Hippocampal formation (tissue), 2 donors: ENCODE data around the gene DNAH14.
"Not testable (repeated sequence)": the region's sequence is repeated elsewhere in the genome, so short reads cannot be mapped to it uniquely, and the experiment has no call there.

ENCODE experiments used
- DNase-seq, 2 donors: peaks; one replicate each; lab custom pipeline; 2025; lab: John Stamatoyannopoulos, UW

DNAH14 gene

DNA sequence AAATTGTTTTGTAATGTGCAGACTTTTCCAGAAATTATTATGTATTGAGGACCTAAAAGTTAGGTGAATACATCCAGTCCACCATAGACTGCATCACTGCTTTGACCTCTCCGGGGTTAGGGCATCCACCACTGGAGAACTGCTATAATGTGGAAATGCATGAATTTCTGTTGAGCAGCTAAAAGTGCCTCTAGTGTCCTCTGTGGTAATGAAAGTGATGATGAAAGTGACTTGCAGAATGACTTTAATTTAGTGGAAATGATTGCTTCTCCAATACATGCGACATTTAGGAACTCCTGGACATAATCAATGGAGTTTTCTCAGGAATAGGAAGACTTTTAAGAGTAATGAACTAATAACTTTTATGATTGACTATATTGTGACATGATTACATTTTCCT lies 327.6 kb downstream of the DNAH14 start:
- no peak for DNase-seq

DNA sequence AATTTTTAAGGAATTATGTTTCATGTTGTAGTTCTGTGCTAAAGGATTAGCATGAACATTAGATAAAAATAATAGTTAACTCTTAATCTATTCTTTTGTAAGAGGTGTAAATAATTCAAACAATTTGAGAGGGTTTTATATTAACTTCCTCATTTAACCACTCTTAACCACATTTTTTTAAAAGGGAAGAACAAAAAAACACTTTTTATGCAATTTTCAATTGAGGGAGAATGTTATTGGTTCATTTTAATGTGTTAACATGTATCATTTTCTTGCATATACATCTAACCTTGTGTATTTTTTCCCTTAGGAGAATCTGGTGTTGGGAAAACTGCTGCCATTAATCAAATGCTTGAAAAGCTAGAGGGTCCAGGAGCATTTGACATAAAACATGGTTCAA lies 329.3 kb downstream of the DNAH14 start:
- no peak for DNase-seq

DNA sequence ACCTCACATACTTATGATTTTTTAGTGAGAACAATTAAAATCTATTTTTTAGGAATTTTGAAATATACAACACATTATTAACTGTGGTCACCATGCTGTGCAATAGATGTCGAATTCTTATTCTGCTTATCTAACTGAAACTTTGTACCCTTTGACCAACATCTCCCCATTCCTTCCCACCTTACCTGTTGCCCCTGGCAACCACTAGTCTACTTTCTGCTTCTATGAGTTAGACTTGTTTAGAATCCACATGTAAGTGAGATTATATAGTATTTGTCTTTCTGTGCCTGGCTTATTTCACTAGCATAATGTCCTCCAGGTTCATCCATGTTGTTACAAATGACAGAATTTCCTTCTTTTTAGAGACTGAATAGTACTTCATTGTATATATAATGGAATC lies 330.1 kb downstream of the DNAH14 start:
- no peak for DNase-seq

DNA sequence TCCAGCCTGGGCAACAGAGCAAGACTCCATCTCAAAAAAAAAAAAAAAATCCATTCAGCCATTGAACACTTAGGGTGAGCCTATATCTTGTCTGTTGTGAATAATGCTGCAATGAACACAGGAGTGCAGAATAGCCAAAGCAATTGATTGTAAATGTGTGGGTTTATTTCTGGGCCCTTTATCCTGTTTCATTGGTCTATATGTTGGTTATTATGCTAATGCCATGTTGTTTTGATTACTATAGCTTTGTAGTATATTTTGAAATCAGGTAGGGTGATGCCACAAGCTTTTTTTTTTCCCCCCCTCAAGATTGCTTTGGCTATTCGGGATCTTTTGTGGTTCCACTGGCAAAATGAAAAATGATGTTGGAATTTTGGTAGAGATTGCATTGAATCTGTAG lies 330.8 kb downstream of the DNAH14 start:
- DNase-seq: no peak

DNA sequence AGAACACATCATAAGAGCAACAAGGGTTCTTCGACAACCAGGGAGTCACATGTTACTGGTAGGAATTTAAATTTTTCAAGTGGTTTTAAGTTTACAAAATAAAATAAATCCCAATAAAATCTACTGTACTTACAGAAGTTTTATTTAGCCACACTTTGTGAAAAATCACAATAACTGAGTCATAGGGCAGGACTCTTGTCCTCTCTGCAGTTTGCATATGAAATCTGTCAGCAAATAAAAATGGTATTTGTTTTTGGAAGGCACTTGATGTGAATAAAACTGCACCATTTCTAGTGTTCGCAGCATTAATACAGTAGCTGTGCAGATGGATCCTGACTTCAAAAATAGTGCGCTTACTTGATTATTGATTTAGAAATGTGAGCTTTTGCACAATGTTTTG lies 348.0 kb downstream of the DNAH14 start:
- no peak for DNase-seq

DNA sequence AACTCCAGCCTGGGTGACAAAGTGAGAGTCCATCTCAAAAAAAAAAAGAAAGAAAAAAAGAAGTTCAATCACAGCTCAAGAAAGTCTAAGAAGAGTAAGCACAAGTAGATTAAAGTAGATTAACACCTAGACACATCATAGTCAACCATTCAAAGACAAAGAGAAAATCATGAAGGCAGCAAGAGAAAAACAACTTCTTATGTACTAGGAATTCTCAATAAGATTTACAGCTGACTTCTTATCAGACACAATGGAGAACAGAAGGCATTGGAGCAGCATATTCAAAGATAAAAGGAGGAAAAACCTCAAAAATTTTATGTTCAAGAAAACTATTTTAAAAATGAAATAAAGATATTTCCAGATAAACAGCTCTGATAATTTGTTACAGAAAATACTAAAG lies 351.1 kb downstream of the DNAH14 start:
- DNase-seq: no peak

DNA sequence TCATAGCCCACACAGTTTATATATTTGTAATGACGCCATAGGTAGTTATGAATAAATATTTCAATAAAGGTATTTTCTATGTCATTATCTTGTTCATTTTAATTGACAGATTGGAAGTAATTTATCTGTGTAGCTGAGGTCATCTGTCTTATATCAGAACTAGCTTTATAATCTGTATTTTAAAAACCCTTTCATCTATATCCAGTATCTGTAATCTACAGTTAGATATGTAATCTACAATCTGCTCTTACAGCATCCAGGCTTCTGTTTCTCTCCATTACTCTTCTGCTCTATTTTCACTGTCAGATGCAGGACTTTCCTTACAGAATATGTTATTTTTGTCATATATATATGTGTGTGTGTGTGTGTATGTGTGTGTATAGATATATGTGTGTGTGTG lies 360.8 kb downstream of the DNAH14 start:
- no peak for DNase-seq

DNA sequence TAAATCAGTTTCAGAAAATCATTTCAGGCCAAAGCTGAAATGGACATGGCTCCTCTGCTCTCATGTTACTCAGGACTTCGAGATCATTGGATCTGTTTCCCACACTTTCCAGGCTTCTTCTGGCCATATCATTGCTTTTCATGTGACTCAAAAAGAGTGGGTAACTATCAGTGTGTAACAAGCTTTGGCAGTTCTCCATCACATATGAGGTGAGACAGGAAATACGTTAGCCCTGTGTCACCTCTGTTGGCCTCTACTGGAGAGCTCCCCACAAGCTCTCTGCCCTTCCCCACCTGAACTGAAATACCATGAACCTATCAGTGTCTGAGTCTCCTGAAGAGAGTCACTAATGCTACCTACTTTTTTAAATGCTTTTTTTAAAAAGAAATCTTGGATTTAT lies 370.1 kb downstream of the DNAH14 start:
- DNase-seq: no peak

DNA sequence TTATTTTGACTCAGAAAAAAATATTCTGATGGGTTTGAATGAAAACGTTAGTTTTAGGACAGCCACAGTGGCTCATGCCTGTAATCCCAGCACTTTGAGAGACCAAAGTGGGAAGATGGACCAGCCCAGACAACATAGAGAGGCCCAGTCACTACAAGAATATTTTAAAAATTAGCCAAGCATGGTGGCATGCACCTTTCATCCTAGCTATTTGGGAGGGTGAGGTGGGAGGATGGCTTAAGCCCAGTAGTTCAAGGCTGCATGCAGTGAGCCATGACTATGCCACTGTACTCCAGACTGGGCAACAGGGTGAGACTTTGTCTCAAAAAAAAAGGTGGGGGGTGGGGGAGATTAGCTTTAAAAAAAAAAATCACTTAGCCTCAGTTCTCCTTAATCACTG lies 370.9 kb downstream of the DNAH14 start:
- DNase-seq: no peak

DNA sequence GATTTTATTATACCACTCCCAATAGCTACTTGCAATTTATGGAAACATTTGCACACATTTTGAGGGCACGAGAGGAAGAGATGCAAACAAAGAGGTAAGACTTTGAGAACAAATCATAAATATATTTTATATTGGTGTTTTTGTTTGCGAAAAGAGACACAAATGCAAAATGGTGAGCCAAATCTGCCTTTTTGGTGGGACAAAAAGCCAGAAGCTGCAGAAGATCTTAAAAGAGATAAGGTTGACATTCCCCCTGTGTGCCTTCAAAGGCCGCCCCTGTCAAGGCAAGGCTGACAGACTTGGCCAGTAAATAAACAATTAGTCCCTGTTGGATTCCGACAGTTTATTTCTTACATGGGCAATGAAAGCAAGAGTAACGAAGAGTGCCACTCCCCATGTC lies 375.5 kb downstream of the DNAH14 start:
- no peak for DNase-seq

DNA sequence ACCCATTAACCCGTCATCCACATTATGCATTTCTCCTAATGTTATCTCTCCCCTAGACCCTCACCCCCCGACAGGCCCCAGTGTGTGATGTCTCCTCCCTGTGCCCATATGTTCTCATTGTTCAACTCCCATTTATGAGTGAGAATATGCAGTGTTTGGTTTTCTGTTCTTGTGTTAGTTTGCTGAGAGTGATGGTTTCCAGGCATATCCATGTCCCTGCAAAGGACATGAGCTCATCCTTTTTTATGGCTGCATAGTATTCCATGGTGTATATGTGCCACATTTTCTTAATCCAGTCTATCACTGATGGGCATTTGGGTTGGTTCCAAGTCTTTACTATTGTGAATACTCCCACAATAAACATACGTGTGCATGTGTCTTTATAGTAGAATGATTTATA lies 381.1 kb downstream of the DNAH14 start:
- DNase-seq: not testable (repeated sequence)

DNA sequence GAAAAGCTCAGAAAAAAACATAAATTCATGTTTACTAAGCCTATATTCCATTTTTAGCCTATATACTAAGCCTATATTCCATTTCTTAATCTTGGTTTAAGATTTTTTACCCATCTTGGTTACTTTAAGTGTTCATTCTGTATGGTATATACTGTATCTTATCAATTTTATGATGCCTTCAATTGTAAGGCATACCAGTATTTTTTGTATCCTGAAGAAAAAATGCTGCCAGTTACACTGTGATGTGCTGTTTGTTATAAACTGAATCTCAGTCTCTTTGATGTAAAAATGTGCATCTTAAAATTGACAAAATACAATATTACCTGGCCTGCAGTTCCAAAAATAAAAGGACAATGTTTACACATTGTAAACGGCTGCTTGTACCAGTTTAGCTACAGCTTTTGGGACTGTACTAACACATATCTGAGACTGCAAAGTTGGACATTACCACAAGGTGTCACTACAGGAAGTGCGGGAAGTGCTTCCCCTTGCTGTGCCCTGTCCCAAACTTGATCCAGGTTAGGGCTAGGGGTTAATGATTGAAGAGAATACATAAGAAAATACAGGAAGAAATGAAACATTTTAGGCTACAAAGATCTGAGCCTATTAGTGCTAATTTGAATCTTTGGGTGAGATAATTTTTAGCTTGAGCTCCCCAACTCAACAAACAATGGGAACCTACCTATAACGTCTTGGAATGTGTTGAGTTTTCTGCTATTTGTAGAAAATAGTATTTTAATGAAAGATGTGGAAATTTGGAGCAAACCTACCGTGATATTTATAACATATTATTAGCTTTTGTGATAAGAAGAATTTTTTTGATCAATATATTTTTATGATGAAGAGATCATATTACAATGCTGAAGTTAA lies 389.5 kb downstream of the DNAH14 start:
- DNase-seq: peak in 1 of 2 donors; percentile 0

DNA sequence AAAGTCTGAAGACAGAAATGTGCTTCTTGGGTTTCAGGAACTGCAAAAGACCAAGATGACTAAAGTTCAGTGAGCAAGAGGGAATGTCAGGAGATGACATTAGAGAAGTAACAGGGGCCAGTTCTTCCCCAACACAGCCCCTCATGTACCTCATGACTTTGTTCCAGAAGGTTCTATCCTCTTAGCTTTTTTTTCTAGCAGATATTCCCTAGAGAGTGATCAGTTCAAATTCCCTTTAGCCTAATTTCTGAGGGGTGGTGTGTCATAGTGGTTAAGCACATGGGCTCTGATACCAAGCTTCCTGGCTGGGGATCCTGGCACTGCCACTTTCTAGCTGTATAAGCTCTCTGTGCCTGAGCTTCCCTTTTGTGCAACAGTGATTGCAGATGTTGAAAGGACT lies 390.4 kb downstream of the DNAH14 start:
- DNase-seq: no peak

DNA sequence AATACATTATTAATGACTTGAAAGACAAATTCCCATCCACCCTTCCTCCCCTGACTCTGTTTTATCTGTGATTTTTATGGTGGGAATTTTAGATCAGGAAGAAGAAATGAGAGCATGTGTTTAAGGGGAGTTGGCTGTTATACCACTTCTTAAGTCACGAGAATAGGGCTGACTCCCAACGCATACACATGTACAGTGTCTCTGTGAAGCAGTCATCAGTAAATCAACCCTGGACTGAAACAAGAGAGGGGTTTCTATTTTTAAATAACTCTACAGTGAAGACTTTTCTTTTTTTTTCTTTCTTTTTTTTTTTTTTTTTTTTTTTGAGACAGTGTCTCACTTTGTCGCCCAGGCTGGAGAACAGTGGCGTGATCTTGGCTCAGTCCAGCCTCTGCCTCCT lies 392.3 kb downstream of the DNAH14 start:
- no peak for DNase-seq

DNA sequence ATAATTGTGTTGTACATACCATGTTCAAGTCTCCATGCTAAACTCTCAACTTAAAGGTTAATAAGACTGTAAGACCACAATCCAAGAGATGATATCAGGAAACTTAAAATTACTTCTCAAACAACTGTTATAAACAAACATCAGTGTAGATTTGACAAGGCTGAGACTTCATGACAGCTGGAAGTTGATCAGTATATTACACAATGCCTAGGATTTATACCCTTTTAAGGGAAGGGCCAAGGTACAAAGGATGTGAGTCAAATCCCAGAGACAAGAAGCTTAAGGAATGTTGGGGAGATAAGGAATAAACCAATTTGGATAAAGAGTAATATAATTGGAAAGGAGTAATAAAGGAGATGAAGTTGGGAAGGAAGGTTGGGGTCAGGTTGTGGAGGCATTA lies 399.6 kb downstream of the DNAH14 start:
- DNase-seq: no peak

DNA sequence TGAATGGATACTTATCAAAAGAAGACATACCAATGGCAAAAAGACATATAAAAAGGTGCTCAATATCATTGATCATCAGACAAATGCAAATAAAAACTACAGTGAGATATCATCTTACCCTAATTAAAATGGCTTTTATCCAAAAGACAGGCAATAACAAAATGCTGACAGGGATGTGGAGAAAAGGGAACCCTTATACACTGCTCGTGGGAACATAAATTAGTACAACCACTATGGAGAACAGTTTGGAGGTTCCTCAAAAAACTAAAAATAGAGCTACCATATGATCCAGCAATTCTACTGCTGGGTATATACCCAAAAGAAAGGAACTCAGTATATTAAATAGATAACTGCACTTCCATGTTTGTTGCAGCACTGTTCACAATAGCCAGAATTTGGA lies 400.5 kb downstream of the DNAH14 start:
- DNase-seq: not testable (repeated sequence)

DNA sequence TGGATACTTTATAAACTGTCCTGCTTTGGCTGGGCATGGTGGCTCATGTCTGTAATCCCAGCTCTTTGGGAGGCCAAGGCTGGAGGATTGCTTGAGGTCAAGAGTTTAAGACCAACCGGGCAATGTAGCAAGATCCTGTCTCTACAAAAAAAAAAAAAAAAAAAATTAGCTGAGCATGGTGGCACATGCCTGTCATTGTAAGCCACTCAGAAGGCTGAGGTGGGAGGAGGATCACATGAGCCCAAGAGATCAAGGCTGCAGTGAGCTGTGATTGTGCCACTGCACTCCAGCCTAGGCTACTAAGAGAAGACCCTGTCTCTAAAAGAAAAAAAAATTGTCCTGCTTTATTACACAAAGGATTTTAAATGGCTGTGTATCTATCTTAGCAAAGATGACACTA lies 403.2 kb downstream of the DNAH14 start:
- no peak for DNase-seq

DNA sequence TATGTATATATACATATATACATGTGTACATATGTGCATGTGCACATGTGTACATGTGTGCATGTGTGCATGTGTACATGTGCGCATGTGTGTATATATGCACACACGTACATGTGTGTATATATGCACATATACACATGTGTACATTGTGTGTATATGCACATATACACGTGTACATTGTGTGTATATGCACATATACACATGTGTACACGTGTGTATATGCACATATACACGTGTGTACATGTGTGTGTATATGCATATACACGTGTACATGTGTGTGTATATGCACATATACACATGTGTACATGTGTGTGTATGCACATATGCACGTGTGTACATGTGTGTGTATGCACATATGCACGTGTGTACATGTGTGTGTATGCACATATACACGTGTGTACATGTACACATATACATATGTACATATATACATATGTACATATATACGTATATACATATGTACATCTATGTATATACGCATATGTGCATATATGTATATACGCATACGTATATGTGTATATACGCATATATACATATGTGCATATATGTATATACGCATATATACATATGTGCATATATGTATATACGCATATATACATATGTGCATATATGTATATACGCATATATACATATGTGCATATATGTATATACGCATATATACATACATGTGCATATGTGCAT lies 405.8 kb downstream of the DNAH14 start:
- not testable (repeated sequence) for DNase-seq

DNA sequence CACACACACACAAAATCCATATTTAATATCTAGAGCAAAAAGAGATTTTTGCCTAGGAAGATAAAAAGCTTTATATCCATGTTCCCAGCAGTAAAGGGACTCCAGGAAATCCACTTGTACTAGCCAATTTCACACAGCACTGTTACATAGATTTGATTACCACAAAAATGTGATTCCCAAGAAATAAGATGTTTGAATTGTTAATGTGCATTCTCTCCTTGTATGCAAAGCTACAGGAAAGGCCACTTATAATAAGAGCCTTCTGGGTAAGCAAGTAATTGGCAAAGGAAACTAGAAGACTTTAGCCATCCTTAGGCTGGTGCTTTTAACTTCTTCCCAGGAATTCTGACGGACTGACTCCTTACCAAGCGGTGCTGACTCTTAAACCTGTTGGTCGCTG lies 409.1 kb downstream of the DNAH14 start:
- no peak for DNase-seq

DNA sequence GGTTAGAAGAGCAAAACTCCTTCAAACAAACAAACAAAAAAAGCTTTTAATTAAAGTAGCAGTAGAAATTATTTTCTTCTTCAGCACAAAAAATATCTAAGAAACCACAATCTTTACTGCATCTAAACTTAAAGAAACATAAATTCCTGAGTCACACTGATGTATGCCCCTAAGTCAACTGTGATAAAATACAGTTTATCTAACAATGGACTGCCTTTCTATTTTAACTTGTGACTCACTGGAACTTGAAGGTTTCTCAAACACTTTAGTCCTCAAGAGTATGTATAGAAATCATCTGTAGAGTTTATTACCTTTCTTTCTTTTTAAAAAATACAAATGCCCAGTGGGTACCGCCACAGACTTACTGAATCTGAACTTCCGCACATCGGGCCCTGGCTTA lies 412.2 kb downstream of the DNAH14 start:
- DNase-seq: no peak

DNA sequence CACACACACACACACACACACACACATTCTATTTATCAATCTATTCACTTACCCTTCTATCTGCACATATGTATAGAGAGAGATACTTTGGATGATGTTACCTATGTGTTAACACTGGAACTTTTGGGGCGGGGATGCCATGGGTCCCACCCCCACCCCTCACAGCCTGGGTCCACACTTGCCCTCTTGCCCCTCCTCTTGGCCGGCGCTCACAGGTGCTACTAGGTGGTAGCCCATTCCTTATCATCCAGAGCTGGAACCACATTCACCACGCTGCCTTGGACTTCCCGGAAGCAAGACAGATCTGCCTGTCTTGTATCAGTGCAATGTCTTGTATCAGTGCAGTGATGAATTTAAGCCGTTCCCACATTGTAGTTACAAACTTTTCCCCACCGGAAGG lies 413.2 kb downstream of the DNAH14 start:
- DNase-seq: no peak

DNA sequence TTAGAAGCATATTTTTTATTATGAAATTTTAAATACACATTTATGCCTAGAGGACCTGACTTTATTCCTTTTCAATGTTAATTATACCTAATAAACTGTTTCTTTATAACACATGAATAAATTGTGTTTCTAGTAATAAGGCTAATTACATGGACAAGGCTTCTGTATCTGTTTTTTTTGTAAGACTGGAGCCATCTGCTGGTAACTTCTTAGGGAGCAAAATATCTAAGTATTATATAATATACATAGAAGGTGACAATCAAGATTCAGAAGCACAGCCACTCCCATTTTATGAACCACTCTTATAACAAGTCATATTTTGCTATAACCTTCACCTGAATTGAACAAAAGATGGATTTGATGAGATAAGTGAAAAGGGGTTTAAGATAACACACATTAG lies 414.1 kb downstream of the DNAH14 start:
- no peak for DNase-seq

DNA sequence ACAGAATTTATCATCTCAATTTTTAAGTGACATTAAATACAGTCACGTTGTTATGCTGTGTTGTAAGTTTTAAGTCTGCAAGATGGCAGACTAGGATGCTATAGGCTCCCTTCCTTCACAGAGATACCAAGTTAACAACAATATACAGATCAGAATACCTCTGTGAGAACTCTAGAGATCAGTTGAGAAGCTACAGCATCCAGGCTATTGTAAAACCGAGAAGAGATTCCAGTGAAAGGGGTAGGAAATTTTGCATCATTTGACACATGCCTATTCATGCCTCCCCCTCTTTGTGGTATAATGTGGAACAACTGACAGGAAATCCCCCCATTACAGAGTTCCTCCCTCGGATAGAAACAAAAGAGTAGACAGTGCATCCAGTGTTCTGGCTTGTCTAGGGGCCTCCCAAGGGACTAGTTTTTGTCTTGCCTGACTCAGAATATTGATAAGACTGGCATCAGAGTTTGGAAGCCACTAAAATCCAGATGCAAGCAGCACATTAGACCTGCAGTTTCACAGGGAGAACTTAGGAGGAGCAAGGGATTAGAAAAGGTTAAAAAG lies 417.7 kb downstream of the DNAH14 start:
- no peak for DNase-seq
